NCI-H2029 (cell line): ENCODE measurements around the gene TMEM263.
A peak's percentile ranks its signal among the peaks of the same experiment; 100 is the strongest.

Experiments used
- DNase-seq: peaks from one replicate; lab custom pipeline; 2025; lab: John Stamatoyannopoulos, UW

The TMEM263 gene

GRCh38 chr12:106950591-106950990 is 5.1 kb upstream of the TMEM263 start:
- no peak for DNase-seq

GRCh38 chr12:106953352-106954250 is 2.1 kb upstream of the TMEM263 start:
- no peak for DNase-seq

GRCh38 chr12:106954462-106955376 is 988 bp upstream of the TMEM263 start:
- no peak for DNase-seq

- no peak for DNase-seq
Observed at GRCh38 chr12:106956048-106956578, 406 bp downstream of the TMEM263 start.

- DNase-seq, result no peak
Observed at GRCh38 chr12:106957583-106957982, 1.9 kb downstream of the TMEM263 start.

GRCh38 chr12:106960443-106960842 is 4.7 kb downstream of the TMEM263 start:
- no peak for DNase-seq

GRCh38 chr12:106962286-106962685 is 6.6 kb downstream of the TMEM263 start:
- DNase-seq, result no peak

- no peak for DNase-seq
Observed at GRCh38 chr12:106964526-106964925, 8.8 kb downstream of the TMEM263 start.

- no peak for DNase-seq
Observed at GRCh38 chr12:106971065-106971464, 15.4 kb downstream of the TMEM263 start.

GRCh38 chr12:106973545-106973944 is 17.8 kb downstream of the TMEM263 start:
- no peak for DNase-seq

- peak; percentile 61 for DNase-seq
Observed at GRCh38 chr12:106974511-106974910, 18.8 kb downstream of the TMEM263 start.

- DNase-seq, result no peak
Observed at GRCh38 chr12:106975098-106975497, 19.4 kb downstream of the TMEM263 start.

- no peak for DNase-seq
Observed at GRCh38 chr12:106975993-106976658, 20.4 kb downstream of the TMEM263 start.

- DNase-seq, result no peak
Observed at GRCh38 chr12:106976668-106977067, 21.0 kb downstream of the TMEM263 start.

- DNase-seq, result peak; percentile 19
Observed at GRCh38 chr12:106978035-106978800, 22.5 kb downstream of the TMEM263 start.

- DNase-seq, result no peak
Observed at GRCh38 chr12:106980944-106981343, 25.2 kb downstream of the TMEM263 start.

GRCh38 chr12:106981788-106982187 is 26.1 kb downstream of the TMEM263 start:
- DNase-seq, result no peak

- DNase-seq, result no peak
Observed at GRCh38 chr12:106982229-106982628, 26.5 kb downstream of the TMEM263 start.

GRCh38 chr12:106984588-106985137 is 29.0 kb downstream of the TMEM263 start:
- DNase-seq, result no peak

- no peak for DNase-seq
Observed at GRCh38 chr12:106985479-106985878, 29.8 kb downstream of the TMEM263 start.

- no peak for DNase-seq
Observed at GRCh38 chr12:106986135-106986534, 30.4 kb downstream of the TMEM263 start.
